Stimulated activated CD4-positive, alpha-beta T cell treated with anti-CD3 and anti-CD28 coated beads, Interleukin-4, amount 100 ng/mL, for 48 hours (primary cell): ENCODE data around the gene SECISBP2.

Experiments
- DNase-seq, 2 donors: peaks; one replicate each; pipeline ENCODE4 v3.0.0-alpha.2; 2020; ENCODE audit warnings: low read depth in 2 of 2

SECISBP2 gene

GRCh38 chr9:89350988-89351557 is 32.8 kb downstream of the SECISBP2 start:
- DNase-seq: no peak

- DNase-seq: no peak
Measured at GRCh38 chr9:89351584-89352300, 33.4 kb downstream of the SECISBP2 start.

GRCh38 chr9:89352451-89352850 is 34.2 kb downstream of the SECISBP2 start:
- no peak for DNase-seq

- no peak for DNase-seq
Measured at GRCh38 chr9:89352874-89353649, 34.8 kb downstream of the SECISBP2 start.

GRCh38 chr9:89353989-89354388 is 35.7 kb downstream of the SECISBP2 start:
- no peak for DNase-seq

- DNase-seq: no peak
Measured at GRCh38 chr9:89354471-89354870, 36.2 kb downstream of the SECISBP2 start.

- no peak for DNase-seq
Measured at GRCh38 chr9:89356782-89357181, 38.5 kb downstream of the SECISBP2 start.

- no peak for DNase-seq
Measured at GRCh38 chr9:89357331-89358197, 39.3 kb downstream of the SECISBP2 start.

GRCh38 chr9:89358376-89358916 is 40.1 kb downstream of the SECISBP2 start:
- DNase-seq: no peak

- DNase-seq: no peak
Measured at GRCh38 chr9:89358985-89359384, 40.7 kb downstream of the SECISBP2 start.

GRCh38 chr9:89359751-89360261 is 41.5 kb downstream of the SECISBP2 start:
- no peak for DNase-seq

GRCh38 chr9:89360465-89360864 is 42.2 kb downstream of the SECISBP2 start:
- no peak for DNase-seq

GRCh38 chr9:89361031-89361430 is 42.7 kb downstream of the SECISBP2 start:
- no peak for DNase-seq

GRCh38 chr9:89361816-89362646 is 43.7 kb downstream of the SECISBP2 start:
- no peak for DNase-seq

- DNase-seq: no peak
Measured at GRCh38 chr9:89362647-89363310, 44.5 kb downstream of the SECISBP2 start.

GRCh38 chr9:89363311-89363670 is 45.0 kb downstream of the SECISBP2 start:
- no peak for DNase-seq

GRCh38 chr9:89363921-89364665 is 45.8 kb downstream of the SECISBP2 start:
- no peak for DNase-seq

- no peak for DNase-seq
Measured at GRCh38 chr9:89364666-89365531, 46.6 kb downstream of the SECISBP2 start.
